ENCODE data around the gene CEBPE.

DNA sequence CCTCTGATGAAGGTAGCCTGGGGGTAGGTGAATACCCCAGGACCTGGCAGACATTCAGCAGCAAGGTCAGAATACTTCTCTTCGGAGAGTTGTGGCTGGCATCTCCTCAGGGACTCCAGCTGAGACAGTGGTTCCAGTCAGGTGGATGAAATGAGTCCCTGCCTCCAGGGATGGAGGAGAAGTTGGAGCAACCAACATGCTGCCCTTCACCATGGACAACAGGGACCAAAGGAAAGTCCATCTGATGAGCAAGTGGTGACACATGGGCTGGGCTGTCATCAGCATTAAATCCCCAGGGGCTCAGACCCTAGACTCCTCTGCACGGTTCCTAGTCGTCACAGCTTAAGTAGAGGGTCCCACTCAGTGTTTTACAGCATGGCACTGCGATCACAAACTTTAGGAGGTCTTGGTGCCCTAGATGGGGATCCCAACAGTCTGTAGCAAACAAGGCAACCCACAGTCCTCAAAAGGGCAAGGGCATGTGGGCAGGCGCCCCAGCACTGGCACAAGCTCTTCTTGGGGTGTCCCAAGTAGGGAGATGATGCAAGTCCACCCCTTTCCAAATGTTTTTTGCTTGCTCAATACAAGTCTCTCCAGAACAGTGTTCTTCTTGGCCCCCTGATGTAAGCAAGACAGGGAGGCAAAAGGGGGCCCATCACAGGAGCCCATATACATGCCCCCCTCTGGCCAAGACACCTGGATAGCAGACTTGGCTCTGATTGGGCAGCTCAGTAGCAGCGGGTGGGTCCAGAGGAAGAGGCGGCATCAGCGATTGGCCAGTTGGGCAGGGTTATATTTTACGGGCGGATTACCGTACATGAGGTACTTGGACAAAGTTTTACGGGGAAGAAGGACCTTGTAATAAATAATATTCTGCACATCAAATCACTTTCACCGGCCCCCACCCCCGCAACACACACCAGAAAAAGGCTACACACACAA, 50.9 kb downstream of the CEBPE start:
- TF ChIP-seq CTCF (IDR thresholded peaks at IDR 0.05) (no peak), POLR2A (IDR thresholded peaks at IDR 0.05) (no peak)
